Measurements from ENCODE around the gene ATN1. TPM values are rescaled to one million over a fixed set of nuclear protein-coding genes. Genes with fewer than 3 reads are reported as not detected.
A peak's percentile ranks its signal among the peaks of the same experiment; 100 is the strongest.

The ATN1 gene
- total RNA-seq, 2 experiments from 2014 or later: 0.98 to 6.7 TPM

- BruUV-seq (replicated peaks): no TSS peak
Measured at GRCh38 chr12:6935371-6936193, 7.8 kb downstream of the ATN1 start.

GRCh38 chr12:6936194-6936635 is 8.5 kb downstream of the ATN1 start:
- H4K20me1 ChIP-seq (ENCODE audit: insufficient read depth, low read length): no peaks in the 10 kb centered on the region
- peak overlapping the region; percentile 86 for H3K4me2 ChIP-seq (ENCODE audit: low read length)
- no peaks in the 10 kb centered on the region for H3K9me2 ChIP-seq (ENCODE audit: insufficient read depth, low read length)
- ChIA-PET POLR2A (interaction anchor here (0.6 to 2.2 kb wide), 7 partner anchors 12 to 57 kb away, joined by 3 to 8 read pairs (median 4); partner anchors contain the start of gene LRRC23), CTCF (ENCODE audit: unreplicated experiment) (interaction anchor here (0.6 kb wide), 1 partner anchor 44 kb away, joined by 3 read pairs; no protein-coding TSS in a partner anchor)
- H3K27ac ChIP-seq (ENCODE audit: low read depth, low read length, poor library complexity, severe bottlenecking): peak overlapping the region; percentile 87
- peaks cover 7% of the 10 kb centered on the region; the same call in 1 of the 2 replicates for H3K36me3 ChIP-seq (ENCODE audit: insufficient read depth, low read length)
- H2AFZ ChIP-seq (ENCODE audit: low read length): no peak overlapping the region
- no peaks in the 10 kb centered on the region for H3K9me3 ChIP-seq (ENCODE audit: low read length)
- no peak for TF ChIP-seq EZH2phosphoT487 (IDR thresholded peaks at IDR 0.05; ENCODE audit: borderline replicate concordance, low read depth, low read length)
- no peak for TF ChIP-seq CTCF (conservative IDR thresholded peaks at IDR 0.05; ENCODE audit: low read length)
- intact Hi-C loops (cut with micrococcal nuclease; ENCODE audit: unreplicated experiment): loop anchor here (2.0 to 5.0 kb wide), 3 partner anchors 36 to 63 kb away; partner anchors contain the start of genes EMG1, PHB2 and SPSB2
- no peak for DNase-seq (ENCODE audit: low spot score)
- H3K4me1 ChIP-seq (ENCODE audit: insufficient read depth, low read length, poor library complexity, severe bottlenecking): peaks cover 20% of the 10 kb centered on the region
- no TSS peak for BruUV-seq (replicated peaks)
- H3K4me3 ChIP-seq (ENCODE audit: low read depth, low read length, poor library complexity, severe bottlenecking): peak overlapping the region; percentile 81
- peaks cover 5% of the 10 kb centered on the region; the same call in 1 of the 2 replicates for H3K79me2 ChIP-seq (ENCODE audit: insufficient read depth, low read depth, low read length)

More at GRCh38 chr12:6935371-6936193, 7.8 kb downstream of the ATN1 start:
- no peak for DNase-seq (ENCODE audit: low spot score)
- no peaks in the 10 kb centered on the region for H3K9me2 ChIP-seq (ENCODE audit: insufficient read depth, low read length)
- H3K4me3 ChIP-seq (ENCODE audit: low read depth, low read length, poor library complexity, severe bottlenecking): peak overlapping the region; percentile 81
- peaks cover 7% of the 10 kb centered on the region; the same call in 1 of the 2 replicates for H3K36me3 ChIP-seq (ENCODE audit: insufficient read depth, low read length)
- peak overlapping the region; percentile 86 for H3K4me2 ChIP-seq (ENCODE audit: low read length)
- peaks cover 5% of the 10 kb centered on the region; the same call in 1 of the 2 replicates for H3K79me2 ChIP-seq (ENCODE audit: insufficient read depth, low read depth, low read length)
- no peaks in the 10 kb centered on the region for H3K9me3 ChIP-seq (ENCODE audit: low read length)
- no peaks in the 10 kb centered on the region for H4K20me1 ChIP-seq (ENCODE audit: insufficient read depth, low read length)
- CTCF ChIA-PET (ENCODE audit: unreplicated experiment): no interaction called here
- no peak overlapping the region for H3K27ac ChIP-seq (ENCODE audit: low read depth, low read length, poor library complexity, severe bottlenecking)
- H2AFZ ChIP-seq (ENCODE audit: low read length): no peak overlapping the region
- TF ChIP-seq EZH2phosphoT487 (IDR thresholded peaks at IDR 0.05; ENCODE audit: borderline replicate concordance, low read depth, low read length) (no peak), CTCF (conservative IDR thresholded peaks at IDR 0.05; ENCODE audit: low read length) (no peak)
- intact Hi-C loops (cut with micrococcal nuclease; ENCODE audit: unreplicated experiment): loop anchor here (2.0 to 5.0 kb wide), 3 partner anchors 37 to 63 kb away; partner anchors contain the start of genes EMG1, PHB2 and SPSB2
- POLR2A ChIA-PET: interaction anchor here (0.6 to 1.5 kb wide), 4 partner anchors 8 to 48 kb away, joined by 3 to 4 read pairs (median 3); partner anchors contain the start of genes C12orf57, LRRC23 and RNU7-1
- peaks cover 20% of the 10 kb centered on the region for H3K4me1 ChIP-seq (ENCODE audit: insufficient read depth, low read length, poor library complexity, severe bottlenecking)

Data from OCI-LY7 (cell line).